Renal cortical epithelial cell (primary cell): Measurements from ENCODE around the gene POLR3GL. TPM values are rescaled to one million over a fixed set of nuclear protein-coding genes. Genes with fewer than 3 reads are reported as not detected.

Experiments
- DNase-seq: peaks from one replicate; pipeline ENCODE4 v3.0.0-alpha.2; 2011; ENCODE audit warnings: low read depth
- total RNA-seq: library from RNA; depleted of rRNA; stranded (reverse); fragments of >200 nt; gene quantifications from 2 replicates; pipeline ENCODE4 v1.2.3, GENCODE V29; 2014

POLR3GL gene
- total RNA-seq, 1 donor from 2014 or later = 12.4 TPM

DNA sequence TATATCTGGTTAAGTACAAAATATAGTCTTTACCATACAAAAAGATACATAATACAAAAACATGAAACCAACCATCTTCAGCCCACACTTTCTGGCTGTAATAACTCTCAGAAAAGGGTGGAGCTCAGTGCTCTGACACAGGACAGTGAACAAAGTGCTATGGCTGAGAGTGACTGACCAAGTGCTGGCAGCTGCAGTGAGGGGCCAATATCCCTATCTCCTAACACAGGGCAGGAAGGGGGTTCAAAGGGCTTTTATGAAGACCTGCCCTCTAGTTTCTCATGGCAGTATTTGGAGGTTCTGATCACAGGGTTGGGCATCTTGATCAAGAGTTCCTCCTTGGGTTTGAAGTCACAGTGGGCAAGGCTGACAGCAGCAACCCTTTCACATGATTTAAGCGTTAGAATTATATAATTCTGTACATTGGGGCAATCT lies 28.0 kb downstream of the POLR3GL start:
- no peak for DNase-seq

DNA sequence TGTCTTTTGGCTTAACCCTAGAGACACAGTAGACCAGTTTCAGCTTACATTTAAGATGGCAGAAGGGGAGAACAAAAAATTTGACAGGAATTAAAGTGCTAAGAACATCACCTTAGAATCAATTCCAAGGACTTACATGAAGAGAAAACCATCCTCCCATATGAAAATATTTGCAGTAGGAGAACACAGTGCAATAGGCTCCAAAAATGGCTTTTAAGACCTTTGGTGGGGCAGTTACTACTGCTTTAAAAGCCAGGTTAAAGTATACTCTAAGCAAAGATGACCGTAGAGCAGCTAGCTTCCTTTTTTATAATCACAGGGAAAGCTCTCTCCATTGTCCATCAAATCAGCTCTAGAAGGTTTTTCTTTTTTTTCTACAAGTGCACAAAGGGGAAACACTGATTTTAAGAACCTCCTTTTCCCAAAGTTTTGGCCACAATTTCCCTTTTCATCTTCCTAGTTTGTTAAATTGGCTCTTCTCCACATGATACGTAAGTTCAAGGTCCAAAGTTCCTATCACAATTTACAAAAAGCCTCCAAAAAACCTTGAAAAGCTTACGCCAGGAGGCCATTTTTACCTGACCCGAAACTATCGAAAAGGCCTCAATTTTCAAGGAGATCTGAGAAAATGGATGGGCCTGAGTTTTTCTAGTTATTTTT lies 28.6 kb downstream of the POLR3GL start:
- no peak for DNase-seq

DNA sequence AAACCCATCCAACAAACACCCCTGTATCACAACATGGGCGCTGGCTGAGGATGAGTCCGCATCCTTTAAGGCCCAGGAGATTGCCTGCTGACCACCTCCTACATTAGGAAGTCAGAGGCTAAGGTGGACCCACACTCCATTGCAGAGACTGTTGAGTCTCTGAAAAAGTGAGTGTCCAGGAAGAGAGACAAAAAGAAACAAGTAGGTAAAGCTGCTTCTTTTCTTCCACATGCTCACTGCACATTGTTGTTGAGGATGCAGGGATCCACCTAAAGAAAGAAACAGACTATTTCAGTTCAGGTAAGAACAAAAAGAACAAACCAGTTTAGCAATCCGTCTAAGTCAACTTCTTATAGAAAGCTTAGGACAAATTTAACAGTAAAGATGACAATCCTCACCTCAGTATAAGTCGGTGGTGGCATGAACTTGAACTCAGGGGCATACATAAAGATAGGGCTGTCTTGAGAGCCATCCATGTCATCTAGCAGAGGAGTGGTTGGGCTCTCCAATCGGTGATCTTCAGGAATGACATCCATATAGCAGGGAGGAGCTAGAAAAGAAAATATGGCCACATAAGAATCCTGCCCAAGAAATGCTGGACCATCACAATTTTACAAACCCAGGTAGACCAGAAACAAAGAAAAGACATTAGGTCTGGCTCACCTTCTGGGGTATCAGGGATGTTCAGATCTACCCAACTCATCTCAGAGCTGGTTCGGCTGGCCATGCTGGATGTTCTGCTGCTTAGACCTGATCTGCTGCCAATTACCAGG lies 29.3 kb downstream of the POLR3GL start:
- no peak for DNase-seq

DNA sequence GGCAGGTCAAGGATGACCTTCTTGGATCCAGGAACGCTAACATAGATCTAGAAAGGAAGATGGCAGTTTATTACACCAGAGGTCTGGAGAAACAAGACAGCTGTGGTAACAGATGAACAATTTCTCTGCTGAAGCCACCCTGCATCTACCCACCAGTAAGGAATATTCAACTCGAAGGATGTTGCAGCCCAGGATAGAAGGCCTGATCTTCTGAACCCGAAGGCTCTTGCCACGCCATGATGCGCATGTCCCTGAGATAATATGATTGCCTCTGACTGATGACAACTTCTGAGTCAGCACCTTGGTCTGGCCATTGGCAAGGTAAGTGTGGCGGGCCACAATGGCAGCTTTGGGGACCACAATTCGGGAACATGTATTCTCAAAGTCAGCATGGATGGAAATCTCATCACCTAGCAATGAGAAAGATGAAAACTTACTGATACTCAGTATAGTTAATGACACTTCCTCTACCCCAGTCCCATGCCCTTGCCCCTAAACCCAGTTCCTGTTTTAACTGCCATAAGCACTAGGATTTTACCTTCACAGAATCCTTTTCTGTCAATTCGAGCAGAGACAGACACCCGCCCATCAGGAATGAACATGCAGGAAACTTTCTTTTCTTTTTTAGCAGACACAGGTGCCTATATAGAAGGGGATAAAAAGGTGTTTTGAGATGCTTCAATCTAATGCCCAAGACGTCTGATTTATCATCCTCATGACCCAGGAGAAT lies 30.1 kb downstream of the POLR3GL start:
- no peak for DNase-seq

DNA sequence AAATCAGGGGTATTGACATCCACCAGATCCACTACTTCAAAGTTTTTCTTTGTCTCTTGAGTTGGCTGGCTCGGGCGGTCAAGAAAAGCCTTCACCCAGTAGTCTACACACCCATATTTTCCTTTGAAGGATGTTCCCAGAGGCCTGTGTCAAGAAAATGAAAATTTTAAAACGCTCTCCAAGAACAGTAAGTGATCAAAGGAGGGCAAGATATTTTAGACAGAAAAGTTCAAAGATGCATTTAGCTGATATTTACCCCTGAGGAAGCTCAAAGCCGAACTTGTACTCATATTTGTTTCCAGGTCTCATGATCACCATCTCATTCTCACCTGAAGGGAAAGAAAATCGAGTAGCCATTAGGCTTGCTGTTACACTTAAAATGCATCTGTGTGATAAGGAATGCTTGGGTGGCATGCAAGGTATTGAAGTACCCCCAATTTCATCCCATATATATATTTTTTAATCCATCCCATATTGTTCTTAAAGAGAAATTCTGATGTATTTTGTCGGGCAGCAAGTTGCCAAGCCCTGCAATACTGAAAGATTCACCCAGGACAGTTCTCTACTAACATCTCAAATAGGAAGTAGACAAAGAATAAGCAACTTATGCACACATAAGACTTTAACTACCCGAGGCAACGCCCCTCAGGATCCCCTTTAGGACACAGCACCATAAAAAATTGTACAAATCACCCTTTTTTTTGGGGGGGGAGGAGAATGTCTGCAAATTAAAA lies 30.8 kb downstream of the POLR3GL start:
- DNase-seq = no peak

DNA sequence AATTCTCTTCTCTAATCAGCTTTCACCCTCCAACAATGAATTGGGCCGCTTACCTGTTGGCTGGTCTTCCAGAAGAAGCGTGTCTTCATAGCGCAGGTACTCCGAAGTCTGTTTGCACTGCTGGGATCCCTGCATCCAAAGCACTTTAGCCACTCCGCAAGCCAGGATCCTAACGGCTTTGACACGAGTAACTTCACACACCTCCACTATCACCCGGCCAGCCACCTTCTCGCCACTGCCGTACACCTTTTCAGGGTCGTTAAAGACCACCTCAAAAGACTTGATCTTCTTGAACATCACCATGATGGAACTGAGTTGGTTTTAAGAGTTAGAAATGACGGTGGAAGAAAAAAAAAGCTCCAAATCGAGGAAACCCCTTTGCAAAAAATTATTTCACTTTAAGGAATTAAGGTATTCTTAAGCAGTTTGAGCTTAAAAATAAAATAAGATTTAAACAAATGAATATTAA lies 31.5 kb downstream of the POLR3GL start:
- no peak for DNase-seq

DNA sequence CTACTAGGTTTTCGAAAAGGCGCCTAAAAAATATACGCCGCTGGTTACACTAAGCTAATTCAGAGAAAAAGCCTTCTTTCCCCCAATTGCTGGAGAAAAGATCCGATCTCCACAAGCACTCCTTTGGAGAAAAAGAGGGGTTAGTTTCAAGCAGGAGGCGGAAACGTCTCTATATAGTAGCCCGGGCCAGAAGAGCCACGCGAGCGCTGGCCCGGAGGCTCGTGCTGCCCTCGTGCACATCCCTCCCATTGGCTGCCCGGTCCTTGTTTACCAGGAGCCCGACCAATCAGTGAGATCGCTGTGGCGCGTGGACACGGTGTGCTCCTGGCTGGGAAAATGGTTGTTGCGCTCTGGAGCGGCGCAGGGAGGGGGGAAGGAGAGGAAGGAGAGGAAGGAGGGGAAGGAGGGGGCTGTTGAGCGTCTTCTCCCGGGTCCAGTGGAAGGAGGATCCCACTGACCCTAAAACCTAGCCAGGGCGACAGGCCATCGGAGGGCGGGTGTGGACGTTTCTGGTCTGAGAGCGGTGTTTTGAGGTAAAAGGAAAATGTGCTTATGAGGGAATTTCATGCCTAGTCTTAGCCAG lies 32.0 kb downstream of the POLR3GL start, which contains the start of gene TXNIP:
Gene TXNIP (minus strand): TSS at position 147 of the 583 bp plus-strand sequence. CDS start 313 bp downstream, outside the sequence.
- DNase-seq = peak; percentile 95

DNA sequence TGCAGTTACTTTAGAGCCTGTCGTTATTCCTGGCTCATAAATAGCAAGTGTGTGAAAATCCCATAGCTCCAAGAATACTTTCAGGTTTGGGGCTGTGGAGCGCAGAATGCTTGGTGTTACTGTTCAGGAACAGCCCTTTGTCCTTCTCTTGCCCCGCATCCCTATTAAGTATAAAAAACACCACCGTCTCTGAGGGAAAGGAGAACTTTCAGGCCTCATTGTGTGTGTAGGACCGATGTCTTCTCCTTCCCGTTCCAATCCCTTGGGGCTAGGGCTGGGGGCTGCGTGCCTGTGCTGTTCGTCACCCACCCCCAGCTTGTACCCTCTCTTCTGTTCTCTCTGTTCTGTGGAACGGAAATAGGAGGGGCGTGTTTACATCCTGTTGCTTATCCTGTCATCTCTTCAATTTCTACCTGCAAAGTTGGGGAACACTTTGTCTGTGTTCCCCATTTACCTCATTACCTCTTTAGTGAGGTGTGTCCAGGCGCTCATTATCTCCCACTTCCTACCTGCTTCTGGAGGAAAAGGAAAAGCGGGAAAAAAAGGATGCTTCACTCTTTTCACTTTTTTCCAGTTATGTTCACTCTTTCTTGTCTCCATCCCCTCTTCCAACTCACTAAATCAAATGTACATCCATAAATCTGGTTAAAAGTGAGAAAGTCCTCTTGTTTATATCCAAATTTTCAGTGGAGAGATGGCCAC lies 32.7 kb downstream of the POLR3GL start:
- DNase-seq = no peak

DNA sequence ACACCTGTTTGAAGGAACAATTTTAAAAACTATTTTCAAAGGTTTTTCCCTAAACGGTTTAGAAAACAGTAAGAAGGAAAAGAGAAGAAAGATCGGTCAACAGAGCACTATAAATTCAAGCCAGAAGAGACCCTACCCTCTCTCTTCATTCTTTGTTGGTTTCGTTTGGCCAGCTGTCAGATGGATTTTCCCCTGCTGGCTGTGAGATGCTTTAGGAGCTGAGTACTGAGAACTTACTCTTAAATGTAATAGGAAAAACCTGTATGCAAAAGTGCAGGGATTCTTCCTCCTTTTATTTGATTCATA lies 33.2 kb downstream of the POLR3GL start:
- DNase-seq = no peak

DNA sequence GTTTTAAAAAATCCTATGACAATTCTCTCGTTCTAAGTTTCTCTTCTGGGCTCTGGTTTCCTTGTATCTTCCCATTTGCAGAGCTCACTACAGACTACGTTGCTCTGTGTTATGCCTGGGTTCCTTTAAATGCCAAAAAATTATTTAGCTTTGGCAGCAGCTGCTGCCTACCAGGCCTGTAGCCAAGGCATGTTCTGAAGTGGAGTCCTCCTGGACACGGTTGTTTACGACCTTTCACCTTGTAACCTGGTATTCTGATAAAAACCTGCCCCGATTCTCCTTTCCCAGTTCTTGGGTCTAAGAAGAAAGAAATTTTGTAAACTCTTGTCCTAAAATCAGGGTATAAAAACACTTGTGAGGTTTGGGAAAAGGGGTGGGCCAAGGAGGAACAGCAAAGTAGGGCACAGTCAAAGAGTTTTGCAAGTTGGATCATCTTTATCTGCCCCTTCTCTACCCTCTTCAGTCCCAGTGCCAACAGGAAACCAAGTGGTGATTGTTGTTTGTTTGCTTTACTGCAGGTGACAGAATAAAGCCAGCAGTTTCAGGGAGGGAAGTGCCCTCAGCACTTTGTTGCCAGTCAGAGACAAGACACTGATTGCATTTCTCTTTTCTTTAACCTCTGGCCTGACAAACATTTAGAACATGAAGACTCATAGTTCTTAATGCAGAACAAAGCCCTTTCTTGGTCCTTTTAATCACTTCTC lies 35.0 kb downstream of the POLR3GL start:
- no peak for DNase-seq

DNA sequence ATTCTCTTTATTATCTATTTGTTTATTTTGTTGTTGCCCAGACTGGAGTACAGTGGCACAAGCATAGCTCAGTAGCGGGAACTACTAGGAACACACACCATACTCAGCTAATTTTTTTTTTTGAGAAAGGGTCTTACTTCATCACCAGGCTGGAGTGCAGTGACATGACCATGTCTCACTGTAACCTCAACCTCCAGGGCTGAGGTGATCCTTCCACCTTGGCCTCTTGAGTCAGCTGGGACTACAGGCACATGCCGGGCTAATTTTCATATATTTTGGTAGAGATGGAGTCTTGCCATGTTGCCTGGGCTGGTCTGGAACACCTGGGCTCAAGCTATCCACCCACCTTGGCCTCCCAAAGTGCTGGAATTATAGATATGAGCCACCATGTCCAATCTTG lies 37.2 kb downstream of the POLR3GL start:
- DNase-seq = no peak

DNA sequence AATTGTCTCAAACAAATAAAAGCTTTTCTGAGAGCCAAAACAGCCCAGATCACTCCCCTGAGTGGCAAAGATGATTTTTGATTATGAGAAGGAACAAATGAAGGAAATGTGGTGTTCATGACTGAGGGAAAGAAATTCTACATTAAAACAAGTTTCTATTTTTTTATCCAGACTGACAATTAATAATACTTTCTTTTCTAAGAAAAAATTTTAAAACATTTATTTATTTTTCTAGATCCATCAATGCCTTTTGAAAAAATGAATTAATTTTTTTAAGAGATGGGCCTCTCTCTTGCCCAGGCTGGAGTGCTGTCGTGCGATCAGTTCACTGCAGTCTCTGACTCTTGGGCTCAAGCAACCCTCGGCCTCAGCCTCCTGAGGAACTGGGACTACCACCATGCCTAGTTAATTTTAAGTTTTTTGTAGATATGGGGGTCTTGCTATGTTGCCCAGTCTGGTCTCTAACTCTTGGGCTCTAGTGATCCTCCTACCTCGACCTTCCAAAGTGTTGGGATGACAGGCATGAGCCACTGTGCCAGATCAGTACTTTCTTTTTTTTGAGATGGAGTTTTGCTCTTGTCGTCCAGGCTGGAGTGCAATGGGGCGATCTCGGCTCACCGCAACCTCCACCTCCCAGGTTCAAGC lies 43.1 kb downstream of the POLR3GL start:
- no peak for DNase-seq

DNA sequence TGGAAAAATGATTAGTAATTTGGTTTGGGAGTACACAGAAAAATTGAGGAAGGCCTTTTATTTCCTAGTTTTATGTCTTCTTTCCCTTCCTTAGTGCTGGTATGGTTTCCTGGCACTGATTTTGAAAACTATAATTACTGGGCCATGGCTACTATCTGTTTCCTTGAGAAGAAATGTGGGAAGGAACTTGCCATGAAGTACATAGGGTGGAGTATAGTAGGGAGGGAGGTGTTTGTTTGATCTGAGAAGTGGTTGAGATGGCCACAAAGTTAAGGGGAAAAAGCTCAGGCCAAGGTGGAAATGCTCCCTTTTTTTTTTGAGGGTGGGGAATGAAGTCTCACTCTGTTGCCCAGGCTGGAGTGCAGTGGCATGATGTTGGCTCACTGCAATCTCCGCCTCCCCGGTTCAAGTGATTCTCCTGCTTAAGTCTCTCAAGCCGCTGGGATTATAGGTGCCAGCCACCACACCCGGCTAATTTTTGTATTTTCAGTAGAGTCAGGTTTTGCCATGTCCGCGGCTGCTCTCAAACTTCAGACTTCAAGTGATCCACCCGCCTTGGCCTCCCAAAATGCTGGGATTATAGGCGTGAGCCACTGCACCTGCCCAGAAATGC lies 45.7 kb downstream of the POLR3GL start:
- no peak for DNase-seq

DNA sequence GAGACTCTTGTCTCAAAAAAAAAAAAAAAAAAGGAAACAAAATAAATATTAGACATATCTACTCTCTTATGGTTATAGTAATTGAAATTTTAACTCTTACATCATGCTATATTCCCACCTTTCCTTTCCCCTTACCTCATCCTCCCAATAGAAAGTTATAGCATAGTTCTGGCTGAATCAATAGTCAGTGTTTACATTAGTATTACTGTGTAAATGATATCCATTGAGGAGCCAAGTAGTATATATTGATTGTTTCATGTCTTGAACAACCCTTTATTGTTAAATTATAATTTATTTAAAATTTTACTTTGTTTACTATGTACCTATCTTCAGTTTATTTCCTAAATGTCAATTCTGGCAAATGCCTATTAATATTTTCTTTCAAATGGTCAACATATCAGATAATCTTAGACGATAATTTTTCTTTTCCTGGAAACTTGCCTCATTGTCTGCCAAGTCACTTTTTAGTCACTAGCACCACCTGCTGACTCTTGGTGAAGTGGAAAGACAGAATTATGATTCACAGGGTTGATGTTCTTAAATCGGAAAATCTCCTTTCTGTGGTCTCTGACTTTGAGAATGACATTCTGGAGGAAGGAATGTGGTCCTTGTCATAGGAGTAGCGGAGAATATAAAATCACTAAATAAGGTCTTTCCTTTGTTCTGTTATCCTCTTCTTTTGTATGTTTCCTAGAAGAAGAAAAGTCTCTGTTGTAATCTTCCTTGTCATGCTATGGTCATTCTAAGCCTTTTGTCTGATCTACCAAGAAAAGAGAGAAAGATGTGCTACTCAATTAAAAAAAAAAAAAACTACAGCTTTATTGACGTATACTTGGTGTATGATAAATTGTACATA lies 48.4 kb downstream of the POLR3GL start:
- peak; percentile 82 for DNase-seq

DNA sequence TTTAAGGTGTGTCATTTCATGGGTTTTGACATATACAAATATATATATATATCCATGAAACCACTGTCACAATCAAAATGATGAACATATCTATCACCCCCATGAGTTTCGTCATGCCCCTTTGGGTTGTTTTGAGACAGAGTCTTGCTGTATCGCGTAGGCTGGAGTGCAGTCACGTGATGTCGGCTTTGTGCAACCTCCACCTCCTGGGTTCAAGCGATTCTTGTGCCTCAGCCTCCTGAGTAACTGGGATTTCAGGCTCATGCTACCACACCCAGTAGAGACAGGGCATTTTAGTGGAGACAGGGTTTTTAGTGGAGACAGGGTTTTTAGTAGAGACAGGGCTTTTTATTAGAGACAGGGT lies 49.1 kb downstream of the POLR3GL start:
- no peak for DNase-seq

DNA sequence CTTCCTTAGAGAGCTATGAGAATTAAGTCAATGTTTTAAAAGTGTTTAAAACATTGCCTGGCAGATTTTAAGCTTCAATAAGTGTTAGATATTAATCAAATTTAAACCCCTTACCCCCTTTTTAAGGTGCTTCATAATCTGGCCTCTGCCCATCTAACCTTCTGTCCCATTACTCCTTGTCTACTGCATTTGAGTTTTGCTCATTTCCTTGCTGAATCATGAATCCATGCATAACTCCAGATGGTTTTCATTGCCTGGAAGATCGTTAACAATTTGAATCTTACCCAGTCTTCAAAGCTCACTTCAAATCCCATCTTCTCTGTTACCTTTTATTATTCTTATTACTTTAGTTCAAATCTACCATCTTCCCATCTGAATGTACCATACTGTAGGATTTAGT lies 52.4 kb downstream of the POLR3GL start:
- DNase-seq = no peak

DNA sequence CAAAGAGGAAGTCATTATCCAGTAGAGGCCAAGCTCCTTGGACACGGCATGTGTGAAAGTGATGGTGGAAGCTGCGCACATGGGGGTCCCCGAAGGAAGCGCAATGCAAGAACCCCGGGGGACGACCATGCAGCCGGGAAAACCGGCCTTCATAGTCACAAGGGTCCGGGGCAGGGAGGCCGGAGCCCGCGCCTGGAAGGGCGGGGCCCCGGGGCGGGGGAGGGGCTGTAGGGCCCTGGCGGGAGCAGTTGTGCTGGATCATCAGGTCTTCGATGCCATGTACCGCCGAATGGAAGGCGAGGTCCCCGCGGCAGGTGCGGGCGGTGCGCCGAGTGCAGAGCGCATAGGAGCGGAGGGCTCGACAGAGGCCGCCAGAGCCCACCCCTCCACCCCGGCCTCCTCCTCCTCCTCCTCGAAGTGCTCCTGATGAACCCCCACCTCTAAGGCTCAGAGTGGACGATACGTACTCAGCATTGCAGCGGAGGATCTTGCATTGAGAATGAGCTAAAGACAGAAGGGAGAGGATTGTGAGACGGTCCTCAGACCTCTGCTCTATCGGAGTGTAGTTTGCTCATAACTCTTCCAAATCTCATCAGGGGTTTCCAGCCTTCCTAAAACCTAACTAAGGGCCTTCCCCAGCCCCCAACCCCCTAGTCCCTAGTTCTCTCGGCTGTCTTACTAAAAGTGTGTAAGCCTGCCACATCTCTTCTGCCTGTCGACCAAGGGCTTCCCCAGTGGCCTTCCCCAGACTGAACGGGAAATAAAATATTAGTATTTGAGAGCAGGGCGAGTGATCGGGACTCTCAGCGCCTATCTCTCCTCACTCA lies 55.0 kb downstream of the POLR3GL start:
- DNase-seq = no peak
